ENCODE measurements around the gene OSGIN1. TPM values are rescaled to one million over a fixed set of nuclear protein-coding genes. Genes with fewer than 3 reads are reported as not detected.

OSGIN1 gene
- polyA plus RNA-seq, 3 donors: 1.8 to 4.0 (median 2.0) TPM

DNA sequence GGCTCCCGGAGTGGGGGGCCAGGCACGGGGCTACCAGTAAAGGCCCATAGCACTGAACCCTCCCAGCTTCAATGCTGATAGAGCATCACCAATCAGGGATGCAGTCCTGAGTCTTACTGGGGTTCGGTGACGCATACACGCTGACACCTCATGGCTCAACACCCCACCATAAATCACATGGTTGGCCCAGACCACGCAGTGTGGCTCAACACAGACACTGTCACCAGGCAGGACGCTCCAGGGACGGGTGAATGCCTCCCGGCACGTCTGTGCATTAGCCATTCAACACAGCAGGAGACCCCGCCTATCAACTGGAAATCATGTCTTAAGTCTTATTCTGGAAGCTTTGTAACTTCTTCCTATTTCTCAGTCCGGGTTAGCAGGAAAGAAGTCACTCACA lies 50.0 kb downstream of the OSGIN1 start:
- no peaks in the 10 kb centered on the region for H3K79me2 ChIP-seq (ENCODE audit: insufficient read depth, low read length)
- H3K27ac ChIP-seq (ENCODE audit: low read depth in 1 of 2, low read length in 2 of 2): no peak overlapping the region
- no peaks in the 10 kb centered on the region for H3K9me3 ChIP-seq (replicated peaks in 1 of 2; ENCODE audit: control insufficient read depth in 1 of 2, insufficient read depth in 1 of 2, low read length in 2 of 2)
- Mint-ChIP-seq H3K27me3 (ENCODE audit: low read depth in 3 of 3) (peaks cover 29 to 38% (median 33%) of the 10 kb centered on the region in 3 donors), H3K4me1 (no peaks in the 10 kb centered on the region), H3K4me3 (no peak overlapping the region), H3K9me3 (peaks cover 0 to 3% (median 0%) of the 10 kb centered on the region in 7 donors), H3K27ac (no peak overlapping the region), H3K36me3 (no peaks in the 10 kb centered on the region)
- no peak for DNase-seq
- no peak overlapping the region for H3K4me3 ChIP-seq (replicated peaks in 1 of 3; ENCODE audit: low read depth in 2 of 3, low read length in 3 of 3)
- H4K20me1 ChIP-seq (ENCODE audit: insufficient read depth, low read length): no peaks in the 10 kb centered on the region
- H3K9ac ChIP-seq (ENCODE audit: insufficient read depth, low read length, poor library complexity, severe bottlenecking): no peak overlapping the region
- peaks cover 0 to 31% of the 10 kb centered on the region in 2 donors for H3K27me3 ChIP-seq (ENCODE audit: control insufficient read depth in 2 of 2, insufficient read depth in 2 of 2, low read length in 2 of 2)
- H3K4me2 ChIP-seq (replicated peaks; ENCODE audit: extremely low read depth, low read length, poor library complexity, severe bottlenecking): no peak overlapping the region
- no peak overlapping the region for H2AFZ ChIP-seq (ENCODE audit: insufficient read depth, low read depth, low read length, poor library complexity, severe bottlenecking)
- TF ChIP-seq, protein P1, sequence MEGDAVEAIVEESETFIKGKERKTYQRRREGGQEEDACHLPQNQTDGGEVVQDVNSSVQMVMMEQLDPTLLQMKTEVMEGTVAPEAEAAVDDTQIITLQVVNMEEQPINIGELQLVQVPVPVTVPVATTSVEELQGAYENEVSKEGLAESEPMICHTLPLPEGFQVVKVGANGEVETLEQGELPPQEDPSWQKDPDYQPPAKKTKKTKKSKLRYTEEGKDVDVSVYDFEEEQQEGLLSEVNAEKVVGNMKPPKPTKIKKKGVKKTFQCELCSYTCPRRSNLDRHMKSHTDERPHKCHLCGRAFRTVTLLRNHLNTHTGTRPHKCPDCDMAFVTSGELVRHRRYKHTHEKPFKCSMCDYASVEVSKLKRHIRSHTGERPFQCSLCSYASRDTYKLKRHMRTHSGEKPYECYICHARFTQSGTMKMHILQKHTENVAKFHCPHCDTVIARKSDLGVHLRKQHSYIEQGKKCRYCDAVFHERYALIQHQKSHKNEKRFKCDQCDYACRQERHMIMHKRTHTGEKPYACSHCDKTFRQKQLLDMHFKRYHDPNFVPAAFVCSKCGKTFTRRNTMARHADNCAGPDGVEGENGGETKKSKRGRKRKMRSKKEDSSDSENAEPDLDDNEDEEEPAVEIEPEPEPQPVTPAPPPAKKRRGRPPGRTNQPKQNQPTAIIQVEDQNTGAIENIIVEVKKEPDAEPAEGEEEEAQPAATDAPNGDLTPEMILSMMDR (IDR thresholded peaks at IDR 0.05): no peak
- WGBS (ENCODE audit: insufficient coverage): 73% methylated on average over 9 of the region's 12 CpGs
- no peaks in the 10 kb centered on the region for H3K36me3 ChIP-seq (replicated peaks in 1 of 2; ENCODE audit: control insufficient read depth in 1 of 2, insufficient read depth in 2 of 2, low read length in 2 of 2)
- intact Hi-C loops (cut with micrococcal nuclease): no loop called here
- no peaks in the 10 kb centered on the region for H3K4me1 ChIP-seq (ENCODE audit: control insufficient read depth in 1 of 2, insufficient read depth in 2 of 2, low read length in 2 of 2)

DNA sequence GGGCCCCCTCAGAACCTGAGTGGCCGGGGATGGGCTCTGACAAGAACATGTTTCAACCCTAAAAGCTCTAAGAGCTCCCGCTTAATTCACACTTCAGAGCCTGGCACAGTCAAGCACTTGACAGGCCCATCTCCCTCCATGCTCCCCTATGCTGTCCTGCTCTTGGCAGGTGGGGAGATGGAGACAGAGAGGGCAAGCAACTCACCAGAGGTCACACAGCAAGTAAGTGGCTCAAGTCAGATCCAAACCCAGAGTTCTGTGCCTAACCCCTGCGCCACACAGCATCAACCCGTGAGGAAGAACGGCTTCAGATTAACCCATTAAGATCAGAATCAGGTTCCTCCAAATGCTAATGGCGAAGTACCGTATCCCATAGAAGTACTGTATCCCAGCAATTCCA lies 51.4 kb downstream of the OSGIN1 start:
- no peaks in the 10 kb centered on the region for H3K79me2 ChIP-seq (ENCODE audit: insufficient read depth, low read length)
- WGBS (ENCODE audit: insufficient coverage): 93% methylated on average over 5 of the region's 7 CpGs

More for the DNA sequence above, 51.4 kb downstream of the OSGIN1 start:
- Histone ChIP-seq H3K4me3 (replicated peaks in 1 of 3; ENCODE audit: low read depth in 2 of 3, low read length in 3 of 3) (no peak overlapping the region), H3K36me3 (replicated peaks in 1 of 2; ENCODE audit: control insufficient read depth in 1 of 2, insufficient read depth in 2 of 2, low read length in 2 of 2) (no peaks in the 10 kb centered on the region), H3K27ac (ENCODE audit: low read depth in 1 of 2, low read length in 2 of 2) (no peak overlapping the region), H2AFZ (ENCODE audit: insufficient read depth, low read depth, low read length, poor library complexity, severe bottlenecking) (no peak overlapping the region), H3K9ac (ENCODE audit: insufficient read depth, low read length, poor library complexity, severe bottlenecking) (no peak overlapping the region), H3K9me3 (replicated peaks in 1 of 2; ENCODE audit: control insufficient read depth in 1 of 2, insufficient read depth in 1 of 2, low read length in 2 of 2) (no peaks in the 10 kb centered on the region), H3K4me2 (replicated peaks; ENCODE audit: extremely low read depth, low read length, poor library complexity, severe bottlenecking) (no peak overlapping the region), H3K4me1 (ENCODE audit: control insufficient read depth in 1 of 2, insufficient read depth in 2 of 2, low read length in 2 of 2) (no peaks in the 10 kb centered on the region), H3K27me3 (ENCODE audit: control insufficient read depth in 2 of 2, insufficient read depth in 2 of 2, low read length in 2 of 2) (peaks cover 0 to 29% of the 10 kb centered on the region in 2 donors), H4K20me1 (ENCODE audit: insufficient read depth, low read length) (no peaks in the 10 kb centered on the region)
- Mint-ChIP-seq H3K9me3 (peaks cover 0 to 5% (median 0%) of the 10 kb centered on the region in 7 donors), H3K4me1 (no peaks in the 10 kb centered on the region), H3K4me3 (no peak overlapping the region), H3K36me3 (no peaks in the 10 kb centered on the region), H3K27ac (no peak overlapping the region), H3K27me3 (ENCODE audit: low read depth in 3 of 3) (peaks cover 28 to 33% (median 28%) of the 10 kb centered on the region in 3 donors)
- TF ChIP-seq, protein P1 (IDR thresholded peaks at IDR 0.05): no peak
- DNase-seq: no peak
- intact Hi-C loops (cut with micrococcal nuclease): no loop called here

Data from CD14-positive monocyte (primary cell).